ENCODE data around the gene TRIP11.

TRIP11 gene

DNA sequence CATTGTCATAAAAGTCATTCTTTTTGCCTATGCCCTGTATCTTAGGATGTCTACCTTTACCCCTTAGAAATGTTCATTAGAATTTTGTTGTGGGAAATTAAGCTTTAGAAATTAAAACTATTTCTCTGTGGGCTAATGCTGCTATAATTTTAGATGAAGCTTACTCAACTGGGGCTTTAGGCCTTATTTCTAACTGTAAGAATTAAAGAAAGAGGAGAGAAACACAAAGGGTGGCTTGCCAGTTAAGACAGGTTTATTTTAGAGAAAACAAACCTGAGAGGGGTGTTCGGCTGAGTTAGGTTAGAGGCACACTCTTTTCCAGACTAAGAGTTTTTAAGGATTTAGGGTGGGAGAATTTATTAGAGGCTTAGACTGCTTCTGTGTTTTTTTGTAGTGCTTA is 6.4 kb downstream of the TRIP11 start:
- H3K36me3 ChIP-seq (replicated peaks; ENCODE audit: insufficient read depth, low read length), result no peaks in the 10 kb centered on the region
- H3K4me3 ChIP-seq (ENCODE audit: low read length), result no peak overlapping the region
- H2AFZ ChIP-seq (ENCODE audit: low read length), result no peak overlapping the region
- H3K9me3 ChIP-seq (replicated peaks; ENCODE audit: insufficient read depth, low read length), result no peaks in the 10 kb centered on the region
- no peaks in the 10 kb centered on the region for H3K9me2 ChIP-seq (replicated peaks; ENCODE audit: insufficient read depth, low read length)
- no peak overlapping the region for H3K4me2 ChIP-seq (ENCODE audit: low read depth, low read length)
- H4K20me1 ChIP-seq (ENCODE audit: insufficient read depth, low read length), result no peaks in the 10 kb centered on the region
- H3K4me1 ChIP-seq (ENCODE audit: low read length), result no peaks in the 10 kb centered on the region
- no peak for TF ChIP-seq EZH2phosphoT487 (IDR thresholded peaks at IDR 0.05; ENCODE audit: low read length)
- TF ChIP-seq, protein P1, sequence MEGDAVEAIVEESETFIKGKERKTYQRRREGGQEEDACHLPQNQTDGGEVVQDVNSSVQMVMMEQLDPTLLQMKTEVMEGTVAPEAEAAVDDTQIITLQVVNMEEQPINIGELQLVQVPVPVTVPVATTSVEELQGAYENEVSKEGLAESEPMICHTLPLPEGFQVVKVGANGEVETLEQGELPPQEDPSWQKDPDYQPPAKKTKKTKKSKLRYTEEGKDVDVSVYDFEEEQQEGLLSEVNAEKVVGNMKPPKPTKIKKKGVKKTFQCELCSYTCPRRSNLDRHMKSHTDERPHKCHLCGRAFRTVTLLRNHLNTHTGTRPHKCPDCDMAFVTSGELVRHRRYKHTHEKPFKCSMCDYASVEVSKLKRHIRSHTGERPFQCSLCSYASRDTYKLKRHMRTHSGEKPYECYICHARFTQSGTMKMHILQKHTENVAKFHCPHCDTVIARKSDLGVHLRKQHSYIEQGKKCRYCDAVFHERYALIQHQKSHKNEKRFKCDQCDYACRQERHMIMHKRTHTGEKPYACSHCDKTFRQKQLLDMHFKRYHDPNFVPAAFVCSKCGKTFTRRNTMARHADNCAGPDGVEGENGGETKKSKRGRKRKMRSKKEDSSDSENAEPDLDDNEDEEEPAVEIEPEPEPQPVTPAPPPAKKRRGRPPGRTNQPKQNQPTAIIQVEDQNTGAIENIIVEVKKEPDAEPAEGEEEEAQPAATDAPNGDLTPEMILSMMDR (IDR thresholded peaks at IDR 0.05; ENCODE audit: low read length), result no peak
- H3F3A ChIP-seq (ENCODE audit: insufficient read depth, low read length), result no peaks in the 10 kb centered on the region
- H3K79me2 ChIP-seq (ENCODE audit: low read length), result peaks cover 28% of the 10 kb centered on the region
- H3K9ac ChIP-seq (ENCODE audit: low read length), result no peak overlapping the region
- no peak for DNase-seq
- H3K27me3 ChIP-seq (replicated peaks; ENCODE audit: insufficient read depth, low read length), result no peaks in the 10 kb centered on the region
- H3K27ac ChIP-seq (ENCODE audit: low read length), result no peak overlapping the region

DNA sequence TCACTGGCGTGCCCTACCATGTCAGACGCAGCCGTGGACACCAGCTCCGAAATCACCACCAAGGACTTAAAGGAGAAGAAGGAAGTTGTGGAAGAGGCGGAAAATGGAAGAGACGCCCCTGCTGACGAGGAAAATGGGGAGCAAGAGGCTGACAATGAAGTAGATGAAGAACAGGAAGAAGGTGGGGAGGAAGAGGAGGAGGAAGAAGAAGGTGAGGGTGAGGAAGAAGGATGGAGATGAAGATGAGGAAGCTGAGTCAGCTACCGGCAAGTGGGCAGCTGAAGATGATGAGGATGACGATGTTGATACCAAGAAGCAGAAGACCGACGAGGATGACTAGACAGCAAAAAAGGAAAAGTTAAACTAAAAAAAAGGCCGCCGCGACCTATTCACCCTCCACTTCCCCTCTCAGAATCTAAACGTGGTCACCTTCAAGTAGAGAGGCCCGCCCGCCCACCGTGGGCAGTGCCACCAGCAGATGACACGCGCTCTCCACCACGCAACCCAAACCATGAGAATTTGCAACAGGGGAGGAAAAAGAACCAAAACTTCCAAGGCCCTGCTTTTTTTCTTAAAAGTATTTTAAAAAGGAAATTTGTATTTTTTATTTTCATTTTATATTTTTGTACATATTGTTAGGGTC is 13.2 kb downstream of the TRIP11 start:
- Histone ChIP-seq H3K27ac (ENCODE audit: low read length) (no peak overlapping the region), H3K9me3 (replicated peaks; ENCODE audit: insufficient read depth, low read length) (no peaks in the 10 kb centered on the region), H3K4me1 (ENCODE audit: low read length) (no peaks in the 10 kb centered on the region), H3K4me2 (ENCODE audit: low read depth, low read length) (no peak overlapping the region), H3K9me2 (replicated peaks; ENCODE audit: insufficient read depth, low read length) (no peaks in the 10 kb centered on the region), H3K79me2 (ENCODE audit: low read length) (no peaks in the 10 kb centered on the region), H3K27me3 (replicated peaks; ENCODE audit: insufficient read depth, low read length) (no peaks in the 10 kb centered on the region), H3F3A (ENCODE audit: insufficient read depth, low read length) (no peaks in the 10 kb centered on the region), H3K36me3 (replicated peaks; ENCODE audit: insufficient read depth, low read length) (no peaks in the 10 kb centered on the region), H4K20me1 (ENCODE audit: insufficient read depth, low read length) (no peaks in the 10 kb centered on the region), H2AFZ (ENCODE audit: low read length) (no peak overlapping the region), H3K4me3 (ENCODE audit: low read length) (no peak overlapping the region), H3K9ac (ENCODE audit: low read length) (no peak overlapping the region)
- DNase-seq, result no peak
- no peak for TF ChIP-seq EZH2 (optimal IDR thresholded peaks at IDR 0.05; ENCODE audit: low read depth, low read length)
- TF ChIP-seq, protein P1 (IDR thresholded peaks at IDR 0.05; ENCODE audit: low read length), result no peak
- no peak for TF ChIP-seq EZH2phosphoT487 (IDR thresholded peaks at IDR 0.05; ENCODE audit: low read length)

DNA sequence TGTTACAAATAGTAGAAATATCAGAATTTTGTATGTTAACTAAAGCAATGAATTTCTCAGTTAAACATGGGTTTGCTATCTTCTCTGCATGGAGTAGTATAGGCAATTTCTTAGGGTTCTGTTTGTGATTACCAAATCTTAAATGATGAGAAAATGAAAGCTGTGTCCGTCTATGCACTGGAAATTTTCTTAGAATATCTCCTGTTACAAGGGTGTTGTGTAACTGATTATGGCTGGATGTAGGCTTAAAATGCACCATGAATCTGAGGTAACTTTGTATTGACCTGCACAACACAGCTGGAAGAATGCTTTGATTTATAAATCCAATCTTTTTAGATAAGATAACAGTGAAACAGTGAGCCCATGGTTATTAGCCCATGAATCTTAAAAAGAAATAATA is 17.8 kb downstream of the TRIP11 start:
- no peaks in the 10 kb centered on the region for H3F3A ChIP-seq (ENCODE audit: insufficient read depth, low read length)
- no peaks in the 10 kb centered on the region for H3K36me3 ChIP-seq (replicated peaks; ENCODE audit: insufficient read depth, low read length)
- no peaks in the 10 kb centered on the region for H3K79me2 ChIP-seq (ENCODE audit: low read length)

More for the DNA sequence above, 17.8 kb downstream of the TRIP11 start:
- no peak overlapping the region for H2AFZ ChIP-seq (ENCODE audit: low read length)
- H3K4me1 ChIP-seq (ENCODE audit: low read length), result no peaks in the 10 kb centered on the region
- H3K9me2 ChIP-seq (replicated peaks; ENCODE audit: insufficient read depth, low read length), result no peaks in the 10 kb centered on the region
- H3K9me3 ChIP-seq (replicated peaks; ENCODE audit: insufficient read depth, low read length), result no peaks in the 10 kb centered on the region
- no peak overlapping the region for H3K27ac ChIP-seq (ENCODE audit: low read length)
- no peaks in the 10 kb centered on the region for H4K20me1 ChIP-seq (ENCODE audit: insufficient read depth, low read length)
- no peak for DNase-seq
- no peak overlapping the region for H3K4me2 ChIP-seq (ENCODE audit: low read depth, low read length)
- no peaks in the 10 kb centered on the region for H3K27me3 ChIP-seq (replicated peaks; ENCODE audit: insufficient read depth, low read length)
- H3K9ac ChIP-seq (ENCODE audit: low read length), result no peak overlapping the region
- no peak overlapping the region for H3K4me3 ChIP-seq (ENCODE audit: low read length)
- no peak for TF ChIP-seq EZH2 (optimal IDR thresholded peaks at IDR 0.05; ENCODE audit: low read depth, low read length)
- no peak for TF ChIP-seq EZH2phosphoT487 (IDR thresholded peaks at IDR 0.05; ENCODE audit: low read length)
- TF ChIP-seq, protein P1 (IDR thresholded peaks at IDR 0.05; ENCODE audit: low read length), result no peak

All from MM.1S (cell line).